ENCODE results near the gene DAAM2.

DAAM2 gene

DNA sequence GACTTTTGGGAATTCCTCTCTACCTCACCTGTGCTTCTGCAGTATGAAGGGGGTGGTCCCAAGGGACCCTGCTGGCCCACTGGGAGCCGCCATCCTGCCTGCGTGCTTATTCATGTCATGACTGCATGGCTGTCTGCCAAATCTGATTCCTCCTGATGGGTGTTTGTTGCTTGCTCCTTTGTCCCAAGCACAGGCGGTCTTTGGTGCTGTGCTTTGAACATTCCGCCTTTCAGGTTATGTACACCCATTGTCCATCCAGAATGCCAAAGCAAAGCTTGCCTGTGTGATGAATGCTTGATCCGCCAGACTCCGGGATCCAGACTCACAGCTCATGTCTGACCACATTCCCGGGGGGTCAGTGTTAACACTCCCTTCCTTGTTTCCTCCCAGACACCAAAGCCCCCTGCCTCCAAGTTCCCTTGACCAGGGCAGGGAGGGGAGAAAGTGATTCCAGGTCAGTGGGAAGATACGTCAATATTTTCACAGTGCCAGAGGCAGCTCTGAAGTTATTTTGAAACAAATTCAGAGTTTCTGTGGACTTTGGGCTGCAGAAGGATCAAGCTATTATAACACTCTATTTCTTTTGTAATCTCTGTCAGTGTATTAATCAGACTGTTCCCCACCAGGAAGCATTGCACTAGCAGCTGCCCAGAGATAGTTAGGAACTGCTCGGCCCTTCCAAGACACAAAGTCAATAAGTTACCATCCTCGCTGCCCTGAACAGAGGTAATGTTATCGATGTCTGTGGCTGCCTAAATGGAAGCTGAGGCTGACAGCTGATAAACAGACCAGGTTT, 9.5 kb downstream of the DAAM2 start:
- H3K9me3 ChIP-seq, result no peaks in the 10 kb centered on the region
- TF ChIP-seq, protein P1, sequence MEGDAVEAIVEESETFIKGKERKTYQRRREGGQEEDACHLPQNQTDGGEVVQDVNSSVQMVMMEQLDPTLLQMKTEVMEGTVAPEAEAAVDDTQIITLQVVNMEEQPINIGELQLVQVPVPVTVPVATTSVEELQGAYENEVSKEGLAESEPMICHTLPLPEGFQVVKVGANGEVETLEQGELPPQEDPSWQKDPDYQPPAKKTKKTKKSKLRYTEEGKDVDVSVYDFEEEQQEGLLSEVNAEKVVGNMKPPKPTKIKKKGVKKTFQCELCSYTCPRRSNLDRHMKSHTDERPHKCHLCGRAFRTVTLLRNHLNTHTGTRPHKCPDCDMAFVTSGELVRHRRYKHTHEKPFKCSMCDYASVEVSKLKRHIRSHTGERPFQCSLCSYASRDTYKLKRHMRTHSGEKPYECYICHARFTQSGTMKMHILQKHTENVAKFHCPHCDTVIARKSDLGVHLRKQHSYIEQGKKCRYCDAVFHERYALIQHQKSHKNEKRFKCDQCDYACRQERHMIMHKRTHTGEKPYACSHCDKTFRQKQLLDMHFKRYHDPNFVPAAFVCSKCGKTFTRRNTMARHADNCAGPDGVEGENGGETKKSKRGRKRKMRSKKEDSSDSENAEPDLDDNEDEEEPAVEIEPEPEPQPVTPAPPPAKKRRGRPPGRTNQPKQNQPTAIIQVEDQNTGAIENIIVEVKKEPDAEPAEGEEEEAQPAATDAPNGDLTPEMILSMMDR (IDR thresholded peaks at IDR 0.05; ENCODE audit: low read depth, low read length), result no peak
- no peaks in the 10 kb centered on the region for H3K36me3 ChIP-seq
- no peak overlapping the region for H3K4me3 ChIP-seq (ENCODE audit: low read depth, low read length)
- peak; percentile 24 for DNase-seq
- H3K27me3 ChIP-seq, result peaks cover 5% of the 10 kb centered on the region
- H3K4me1 ChIP-seq, result no peaks in the 10 kb centered on the region

DNA sequence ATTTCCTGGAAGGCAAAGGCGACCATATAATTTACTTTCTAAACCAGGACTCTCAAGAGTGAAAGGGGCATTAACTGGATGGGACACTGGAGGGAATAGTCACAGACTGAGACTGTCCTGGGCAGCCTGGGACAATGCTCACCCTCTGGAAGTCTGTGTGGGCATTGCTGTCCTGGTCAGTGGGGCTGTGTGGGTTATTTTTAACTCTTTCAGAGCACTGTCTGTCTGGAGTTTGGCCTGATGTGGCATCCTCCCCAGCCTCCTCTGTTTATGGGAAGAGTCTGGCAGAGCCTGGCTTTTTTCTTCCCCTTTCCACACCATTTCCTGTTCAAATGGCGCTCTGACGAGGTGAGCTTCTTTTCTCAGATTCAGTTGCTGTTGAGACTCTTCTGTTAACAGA, 11.7 kb downstream of the DAAM2 start:
- TF ChIP-seq, protein P1 (IDR thresholded peaks at IDR 0.05; ENCODE audit: low read depth, low read length), result no peak
- H3K27me3 ChIP-seq, result peaks cover 5% of the 10 kb centered on the region
- H3K4me3 ChIP-seq (ENCODE audit: low read depth, low read length), result no peak overlapping the region
- DNase-seq, result no peak
- no peaks in the 10 kb centered on the region for H3K4me1 ChIP-seq
- no peaks in the 10 kb centered on the region for H3K9me3 ChIP-seq
- H3K36me3 ChIP-seq, result no peaks in the 10 kb centered on the region

DNA sequence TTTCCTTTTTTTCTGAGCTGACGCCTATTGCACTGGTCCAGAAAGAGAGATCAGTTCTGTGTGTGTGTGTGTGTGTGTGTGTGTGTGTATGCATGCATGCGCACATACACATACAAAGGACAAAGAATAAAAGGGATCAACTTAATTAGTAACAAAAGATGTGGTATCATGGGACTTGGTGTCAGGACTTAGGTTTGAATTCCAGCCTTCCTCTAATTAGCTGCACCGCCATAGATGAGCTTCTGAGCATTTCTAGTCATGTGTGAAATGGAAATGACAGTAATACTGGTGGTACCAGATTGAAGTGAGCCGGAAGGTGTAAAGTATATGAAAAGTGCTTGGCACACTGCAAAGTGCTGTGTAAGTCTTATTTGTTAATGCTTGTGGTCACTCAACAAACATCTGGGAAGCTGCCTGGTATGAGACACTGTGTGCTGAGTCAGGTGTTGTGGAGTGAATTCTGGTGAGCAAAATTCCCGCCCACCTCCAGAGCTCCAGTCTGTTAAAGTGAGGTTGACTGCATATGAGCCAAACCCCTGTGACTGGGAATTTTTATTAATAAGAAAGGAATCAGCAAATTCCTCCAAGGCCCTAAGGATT, 12.4 kb downstream of the DAAM2 start:
- DNase-seq, result no peak
- H3K36me3 ChIP-seq, result no peaks in the 10 kb centered on the region
- no peaks in the 10 kb centered on the region for H3K4me1 ChIP-seq
- TF ChIP-seq, protein P1 (IDR thresholded peaks at IDR 0.05; ENCODE audit: low read depth, low read length), result no peak
- H3K4me3 ChIP-seq (ENCODE audit: low read depth, low read length), result no peak overlapping the region
- peaks cover 5% of the 10 kb centered on the region for H3K27me3 ChIP-seq
- no peaks in the 10 kb centered on the region for H3K9me3 ChIP-seq

DNA sequence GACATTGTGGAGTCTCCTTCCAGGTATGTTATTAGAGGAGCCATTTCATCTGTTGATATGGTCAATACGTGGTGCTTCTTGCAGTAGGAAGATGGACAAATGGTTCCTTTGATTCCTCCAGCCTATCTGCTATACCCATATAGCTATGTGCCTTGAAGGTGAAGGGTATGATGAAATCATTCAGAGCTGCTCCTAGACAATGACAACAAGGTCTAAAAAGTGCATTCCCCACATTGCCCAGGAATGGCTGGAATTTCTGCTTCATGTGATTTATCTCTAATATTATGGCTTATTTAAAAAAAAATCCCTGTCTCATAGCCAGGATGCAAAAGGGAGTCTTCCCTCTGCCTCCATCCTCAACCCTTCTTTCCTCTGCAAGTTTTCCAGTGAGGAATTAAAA, 14.1 kb downstream of the DAAM2 start:
- DNase-seq, result no peak
- H3K27me3 ChIP-seq, result no peaks in the 10 kb centered on the region; the same call in none of the 2 replicates
- no peak overlapping the region for H3K4me3 ChIP-seq (ENCODE audit: low read depth, low read length)
- no peaks in the 10 kb centered on the region for H3K4me1 ChIP-seq
- H3K36me3 ChIP-seq, result no peaks in the 10 kb centered on the region
- no peaks in the 10 kb centered on the region for H3K9me3 ChIP-seq
- TF ChIP-seq, protein P1 (IDR thresholded peaks at IDR 0.05; ENCODE audit: low read depth, low read length), result no peak

DNA sequence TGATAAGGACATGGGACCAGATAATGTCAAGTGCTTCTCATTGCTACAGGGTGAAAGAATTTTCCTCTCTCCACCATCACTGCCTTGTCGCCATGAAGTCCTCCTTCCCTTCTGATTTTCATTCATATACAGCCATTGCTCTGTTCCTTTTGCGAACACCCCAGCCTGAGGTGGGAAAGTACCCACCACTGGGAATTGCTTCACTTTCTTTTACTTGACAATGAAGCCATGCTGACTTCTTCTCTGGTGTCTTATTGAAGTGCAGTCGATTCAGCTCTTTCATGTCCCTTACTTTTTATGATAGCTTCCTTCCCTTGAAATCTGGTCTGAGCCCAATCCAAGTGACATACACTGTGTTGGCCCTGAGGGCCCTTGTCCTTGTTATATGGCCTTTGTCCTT, 16.2 kb downstream of the DAAM2 start:
- H3K4me3 ChIP-seq (ENCODE audit: low read depth, low read length), result no peak overlapping the region
- H3K36me3 ChIP-seq, result no peaks in the 10 kb centered on the region
- H3K27me3 ChIP-seq, result no peaks in the 10 kb centered on the region
- no peaks in the 10 kb centered on the region for H3K9me3 ChIP-seq
- DNase-seq, result no peak
- TF ChIP-seq, protein P1 (IDR thresholded peaks at IDR 0.05; ENCODE audit: low read depth, low read length), result no peak
- H3K4me1 ChIP-seq, result no peaks in the 10 kb centered on the region

DNA sequence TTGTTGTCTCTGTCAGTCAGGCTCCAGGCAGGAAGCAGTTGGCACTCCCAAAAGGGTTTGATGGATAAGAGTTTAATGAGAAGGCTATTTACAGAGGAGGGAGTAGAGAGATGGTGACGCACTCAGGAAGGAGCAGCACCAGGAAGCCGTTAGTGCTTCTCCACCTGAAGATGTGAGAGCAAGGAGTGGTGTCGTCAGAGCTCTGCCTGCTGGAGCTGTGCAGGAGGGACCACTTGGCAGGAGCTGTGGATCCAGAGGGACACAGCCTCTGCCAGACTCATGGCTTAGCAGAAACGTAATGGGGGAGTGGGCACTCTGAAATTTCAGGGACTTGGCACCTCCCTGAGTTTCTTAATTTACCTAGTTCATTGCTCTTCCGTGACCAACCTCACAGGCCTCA, 16.8 kb downstream of the DAAM2 start:
- DNase-seq, result no peak

More for the DNA sequence above, 16.8 kb downstream of the DAAM2 start:
- TF ChIP-seq, protein P1 (IDR thresholded peaks at IDR 0.05; ENCODE audit: low read depth, low read length), result no peak
- no peaks in the 10 kb centered on the region for H3K36me3 ChIP-seq
- no peaks in the 10 kb centered on the region for H3K9me3 ChIP-seq
- no peaks in the 10 kb centered on the region for H3K4me1 ChIP-seq
- no peak overlapping the region for H3K4me3 ChIP-seq (ENCODE audit: low read depth, low read length)
- no peaks in the 10 kb centered on the region for H3K27me3 ChIP-seq

All from BE2C (cell line).